OCI-LY1 (cell line): ENCODE measurements around the gene TSSK3.
A peak's percentile ranks its signal among the peaks of the same experiment; 100 is the strongest.

Experiments
- H2AFZ ChIP-seq: fragments of 200-600 bp; sonication (generic), shearing (Covaris generic); 2 replicates; pipeline ENCODE4 v1.6.0; 2014; ENCODE audit warnings: antibody characterized with exemption, mild to moderate bottlenecking, low read length
- H3F3A ChIP-seq: fragments of 200-600 bp; sonication (generic), shearing (Covaris generic); 2 replicates; pipeline ENCODE4 v1.6.0; 2014; ENCODE audit warnings: mild to moderate bottlenecking, antibody characterized with exemption, low read length, moderate library complexity; ENCODE audit not compliant: insufficient read depth
- H3K27ac ChIP-seq: fragments of 200-600 bp; sonication (generic); 2 replicates; pipeline ENCODE4 v1.5.1; 2014; ENCODE audit warnings: low read length, mixed run types, mild to moderate bottlenecking, low read depth; ENCODE audit not compliant: poor library complexity, severe bottlenecking
- H3K27me3 ChIP-seq: fragments of 200-600 bp; sonication (generic); 2 replicates; pipeline ENCODE4 v1.6.0; 2014; ENCODE audit warnings: antibody characterized with exemption, mild to moderate bottlenecking, low read length, moderate library complexity; ENCODE audit not compliant: insufficient read depth
- H3K36me3 ChIP-seq: fragments of 200-600 bp; sonication (generic); 2 replicates; pipeline ENCODE4 v1.6.1; 2014; ENCODE audit warnings: mild to moderate bottlenecking, antibody characterized with exemption, low read length, moderate library complexity, mixed read lengths; ENCODE audit not compliant: insufficient read depth
- H3K4me1 ChIP-seq: fragments of 200-600 bp; sonication (generic); 2 replicates; pipeline ENCODE4 v1.5.1; 2014; ENCODE audit warnings: mild to moderate bottlenecking, low read length, moderate library complexity; ENCODE audit not compliant: insufficient read depth, severe bottlenecking
- H3K4me2 ChIP-seq: fragments of 200-600 bp; sonication (generic), shearing (Covaris generic); 2 replicates; pipeline ENCODE4 v1.6.1; 2014; ENCODE audit warnings: low read length
- H3K4me3 ChIP-seq: fragments of 200-600 bp; sonication (generic); 2 replicates; pipeline ENCODE4 v1.5.1; 2014; ENCODE audit warnings: low read length, low read depth, mild to moderate bottlenecking, mixed read lengths; ENCODE audit not compliant: poor library complexity, severe bottlenecking
- H3K79me2 ChIP-seq: fragments of 200-600 bp; shearing (Covaris generic); 2 replicates; pipeline ENCODE4 v1.6.1; 2016; ENCODE audit warnings: mixed run types, low read length, mixed read lengths; ENCODE audit not compliant: insufficient read depth
- H3K9ac ChIP-seq: fragments of 200-600 bp; sonication (generic), shearing (Covaris generic); 2 replicates; pipeline ENCODE4 v1.6.1; 2014; ENCODE audit warnings: mild to moderate bottlenecking, low read length, mixed read lengths
- H3K9me2 ChIP-seq: fragments of 200-600 bp; sonication (generic), shearing (Covaris generic); 2 replicates; pipeline ENCODE4 v1.6.1; 2014; ENCODE audit warnings: low read depth, mild to moderate bottlenecking, low read length, mixed read lengths
- H3K9me3 ChIP-seq: fragments of 200-600 bp; shearing (Covaris generic); 2 replicates; pipeline ENCODE4 v1.6.1; 2014; ENCODE audit warnings: low read length, mixed read lengths
- H4K20me1 ChIP-seq: fragments of 200-600 bp; sonication (generic), shearing (Covaris generic); 2 replicates; pipeline ENCODE4 v1.6.0; 2016; ENCODE audit warnings: mild to moderate bottlenecking, low read length; ENCODE audit not compliant: insufficient read depth
- CTCF ChIP-seq: fragments of 200-600 bp; sonication (generic), shearing (Covaris generic); IDR thresholded peaks from 2 replicates; pipeline ENCODE4 v1.5.1; 2017; ENCODE audit warnings: mild to moderate bottlenecking, antibody characterized with exemption, low read length, moderate library complexity, mixed read lengths
- EZH2 ChIP-seq: fragments of 200-600 bp; sonication (generic), shearing (Covaris generic); IDR thresholded peaks from 2 replicates; pipeline ENCODE4 v1.8.0; 2017; ENCODE audit warnings: borderline replicate concordance, mixed run types, mild to moderate bottlenecking, antibody characterized with exemption, low read length, moderate library complexity, mixed read lengths

Gene TSSK3

DNA sequence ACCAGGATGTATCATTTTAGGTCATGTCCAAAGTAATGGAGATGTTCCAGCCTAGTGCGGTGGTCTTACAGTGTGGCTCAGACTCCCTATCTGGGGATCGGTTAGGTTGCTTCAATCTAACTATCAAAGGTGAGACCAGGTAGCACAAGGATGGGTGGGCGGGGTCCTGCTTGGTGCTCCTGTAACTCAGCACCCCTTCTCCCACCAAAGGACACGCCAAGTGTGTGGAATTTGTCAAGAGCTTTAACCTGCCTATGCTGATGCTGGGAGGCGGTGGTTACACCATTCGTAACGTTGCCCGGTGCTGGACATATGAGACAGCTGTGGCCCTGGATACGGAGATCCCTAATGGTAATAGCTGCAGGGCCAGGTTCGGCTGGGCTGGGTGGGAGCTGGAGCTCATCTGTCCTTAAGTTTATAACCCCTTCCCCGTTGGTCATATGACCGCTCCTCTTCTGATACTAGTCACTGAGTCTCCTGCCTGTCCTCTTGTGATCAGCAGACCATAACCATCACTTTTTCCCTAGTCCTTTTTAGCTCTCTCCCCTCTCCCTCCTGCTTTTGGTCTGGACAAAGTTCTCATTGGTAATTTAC, 31.7 kb upstream of the TSSK3 start:
- H3F3A ChIP-seq = peaks cover 15% of the 10 kb centered on the region
- H2AFZ ChIP-seq = no peak overlapping the region
- no peak overlapping the region for H3K4me2 ChIP-seq
- peaks cover 7% of the 10 kb centered on the region; the same call in 1 of the 2 replicates for H3K79me2 ChIP-seq
- no peaks in the 10 kb centered on the region for H3K9me2 ChIP-seq
- H3K27me3 ChIP-seq = no peaks in the 10 kb centered on the region
- peaks cover 28% of the 10 kb centered on the region for H3K4me1 ChIP-seq
- no peak overlapping the region for H3K9ac ChIP-seq
- no peaks in the 10 kb centered on the region for H3K9me3 ChIP-seq
- peaks cover 90% of the 10 kb centered on the region for H3K36me3 ChIP-seq
- no peak for TF ChIP-seq CTCF
- TF ChIP-seq EZH2 = no peak
- no peaks in the 10 kb centered on the region for H4K20me1 ChIP-seq
- no peak overlapping the region for H3K27ac ChIP-seq
- no peak overlapping the region for H3K4me3 ChIP-seq

DNA sequence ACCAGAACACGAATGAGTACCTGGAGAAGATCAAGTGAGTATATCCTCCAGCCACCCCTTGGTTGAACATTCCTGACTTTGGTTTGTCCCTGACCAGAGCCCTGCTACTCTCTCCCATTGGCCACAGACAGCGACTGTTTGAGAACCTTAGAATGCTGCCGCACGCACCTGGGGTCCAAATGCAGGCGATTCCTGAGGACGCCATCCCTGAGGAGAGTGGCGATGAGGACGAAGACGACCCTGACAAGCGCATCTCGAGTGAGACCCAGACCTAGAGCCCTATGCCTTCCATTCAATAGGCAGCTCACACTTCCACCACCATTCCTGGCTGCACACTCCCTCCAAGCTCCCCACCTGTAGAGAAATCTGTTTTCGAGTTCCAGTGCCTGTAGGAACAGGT, 30.8 kb upstream of the TSSK3 start:
- Histone ChIP-seq H3K36me3 (peaks cover 82% of the 10 kb centered on the region), H3K4me3 (no peak overlapping the region), H3K4me2 (no peak overlapping the region), H3K9me3 (no peaks in the 10 kb centered on the region), H3K4me1 (peaks cover 32% of the 10 kb centered on the region), H3K9ac (no peak overlapping the region), H2AFZ (no peak overlapping the region), H3F3A (peaks cover 15% of the 10 kb centered on the region), H3K27ac (peak overlapping the region; percentile 77), H3K9me2 (no peaks in the 10 kb centered on the region), H3K27me3 (0 out of 2 replicates have a peak, but pooled peaks cover under 1% of the 10 kb centered on the region), H3K79me2 (peaks cover 7% of the 10 kb centered on the region; the same call in 1 of the 2 replicates), H4K20me1 (no peaks in the 10 kb centered on the region)
- TF ChIP-seq EZH2 (no peak), CTCF (no peak)

DNA sequence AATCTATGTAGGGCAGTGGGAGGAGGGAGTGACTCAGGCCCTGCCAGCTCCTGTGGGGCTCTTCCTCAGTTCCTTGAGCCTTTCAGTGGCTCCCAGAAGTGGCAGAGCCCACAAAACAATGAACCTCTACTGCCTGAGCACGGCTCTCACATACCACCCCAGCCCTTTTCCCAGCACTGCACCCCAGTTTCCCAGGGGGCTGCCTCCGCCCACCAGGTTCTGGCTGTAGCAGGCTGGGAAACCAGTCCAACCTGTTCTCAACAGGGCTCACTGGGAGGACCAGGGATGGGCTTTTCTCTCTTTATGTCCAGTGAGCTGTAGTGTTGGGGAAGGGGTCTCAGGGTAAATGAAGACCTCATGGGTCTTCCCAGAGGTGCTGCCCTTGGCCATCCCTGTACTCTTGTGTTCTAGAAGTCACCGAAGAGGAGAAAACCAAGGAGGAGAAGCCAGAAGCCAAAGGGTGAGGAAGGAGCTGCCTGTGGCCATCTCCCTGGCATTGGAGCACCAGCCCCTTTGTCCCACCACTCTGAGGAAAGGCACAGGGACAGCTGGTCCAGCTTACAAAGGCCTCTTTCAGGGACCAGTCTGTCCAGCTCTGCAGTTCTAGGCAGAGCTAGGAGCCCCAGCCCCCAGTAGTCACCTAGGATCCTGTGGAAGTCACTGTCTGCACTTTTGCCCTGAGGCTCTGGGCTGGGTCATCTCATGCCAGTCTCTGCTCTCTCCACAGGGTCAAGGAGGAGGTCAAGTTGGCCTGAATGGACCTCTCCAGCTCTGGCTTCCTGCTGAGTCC, 29.9 kb upstream of the TSSK3 start:
- Histone ChIP-seq H3K27me3 (0 out of 2 replicates have a peak, but pooled peaks cover 4% of the 10 kb centered on the region), H3K9ac (no peak overlapping the region), H3K79me2 (peaks cover 7% of the 10 kb centered on the region; the same call in 1 of the 2 replicates), H3K36me3 (peaks cover 74% of the 10 kb centered on the region), H3K4me2 (no peak overlapping the region), H3K27ac (peak overlapping the region; percentile 77), H3K4me1 (peaks cover 39% of the 10 kb centered on the region), H4K20me1 (no peaks in the 10 kb centered on the region), H2AFZ (no peak overlapping the region), H3K9me3 (no peaks in the 10 kb centered on the region), H3K9me2 (no peaks in the 10 kb centered on the region), H3K4me3 (no peak overlapping the region), H3F3A (peaks cover 15% of the 10 kb centered on the region)
- no peak for TF ChIP-seq CTCF
- TF ChIP-seq EZH2 = no peak
